Panc1 (cell line): ENCODE results near the gene MYBPC3.

Experiments used
- REST ChIP-seq, 2 experiments: IDR thresholded peaks; 2 replicates each; pipeline ENCODE4 v1.6.1; 2011 to 2012; ENCODE audit warnings: low read depth in 2 of 2, control low read depth in 1 of 2, low read length in 1 of 2, mild to moderate bottlenecking in 1 of 2, moderate library complexity in 1 of 2; ENCODE audit not compliant: insufficient read depth in 1 of 2
- TF ChIP-seq, protein P1 (sequence below): fragments of 450-650 bp; IDR thresholded peaks from 2 replicates; pipeline ENCODE4 v1.5.1; 2017; ENCODE audit warnings: mild to moderate bottlenecking

DNA sequence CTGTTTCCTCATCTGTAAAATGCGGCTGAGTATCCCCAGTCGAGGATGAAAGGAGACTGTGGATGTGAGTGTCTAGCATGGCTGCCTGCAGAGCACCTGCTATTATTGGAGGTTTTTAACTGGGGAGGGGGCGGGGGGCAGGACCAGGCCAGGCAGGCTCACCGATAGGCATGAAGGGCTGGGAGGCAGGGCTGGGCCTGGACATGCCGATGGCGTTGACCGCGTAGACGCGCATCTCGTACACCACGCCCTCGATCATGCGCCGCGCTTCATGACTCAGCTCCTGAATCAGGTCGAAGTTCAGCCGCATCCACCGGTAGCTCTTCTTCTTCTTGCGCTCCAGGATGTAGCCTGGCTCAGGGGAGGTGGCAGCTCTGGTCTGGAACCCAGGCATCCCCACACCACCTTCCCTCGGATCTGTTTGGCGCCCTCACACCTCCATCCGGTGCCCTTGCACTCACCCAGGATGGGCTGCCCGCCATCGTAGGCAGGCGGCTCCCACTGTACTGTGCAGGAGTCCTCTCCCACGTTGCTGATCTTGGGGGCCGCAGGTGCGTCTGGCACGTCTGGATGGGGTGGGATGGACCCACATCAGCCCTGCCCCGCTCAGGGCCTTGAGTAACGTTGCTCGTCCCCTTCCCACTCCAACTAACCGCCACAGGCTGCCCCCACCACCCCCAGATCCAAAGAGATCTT, 15.1 kb downstream of the MYBPC3 start:
- TF ChIP-seq, protein P1, sequence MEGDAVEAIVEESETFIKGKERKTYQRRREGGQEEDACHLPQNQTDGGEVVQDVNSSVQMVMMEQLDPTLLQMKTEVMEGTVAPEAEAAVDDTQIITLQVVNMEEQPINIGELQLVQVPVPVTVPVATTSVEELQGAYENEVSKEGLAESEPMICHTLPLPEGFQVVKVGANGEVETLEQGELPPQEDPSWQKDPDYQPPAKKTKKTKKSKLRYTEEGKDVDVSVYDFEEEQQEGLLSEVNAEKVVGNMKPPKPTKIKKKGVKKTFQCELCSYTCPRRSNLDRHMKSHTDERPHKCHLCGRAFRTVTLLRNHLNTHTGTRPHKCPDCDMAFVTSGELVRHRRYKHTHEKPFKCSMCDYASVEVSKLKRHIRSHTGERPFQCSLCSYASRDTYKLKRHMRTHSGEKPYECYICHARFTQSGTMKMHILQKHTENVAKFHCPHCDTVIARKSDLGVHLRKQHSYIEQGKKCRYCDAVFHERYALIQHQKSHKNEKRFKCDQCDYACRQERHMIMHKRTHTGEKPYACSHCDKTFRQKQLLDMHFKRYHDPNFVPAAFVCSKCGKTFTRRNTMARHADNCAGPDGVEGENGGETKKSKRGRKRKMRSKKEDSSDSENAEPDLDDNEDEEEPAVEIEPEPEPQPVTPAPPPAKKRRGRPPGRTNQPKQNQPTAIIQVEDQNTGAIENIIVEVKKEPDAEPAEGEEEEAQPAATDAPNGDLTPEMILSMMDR: no peak
- TF ChIP-seq REST (IDR thresholded peaks at IDR 0.05; ENCODE audit: insufficient read depth in 1 of 2, low read depth in 2 of 2, low read length in 1 of 2): no peak
